ENCODE measurements around the gene AOPEP. TPM values are rescaled to one million over a fixed set of nuclear protein-coding genes. Genes with fewer than 3 reads are reported as not detected.

The AOPEP gene
- total and polyA plus RNA-seq, 9 of the 15 experiments (the other 6 are each of a cell fraction or from before 2014, with no cell fraction given), result 4.5 to 19.3 (median 13.5) TPM

- no peak for TF ChIP-seq MGA (IDR thresholded peaks at IDR 0.05)
- no peak for TF ChIP-seq DEAF1 (CRISPR knock-in tag; IDR thresholded peaks at IDR 0.05)
- no peak for TF ChIP-seq FOXJ3 (CRISPR knock-in tag; IDR thresholded peaks at IDR 0.05)
These were observed 191.7 kb downstream of the AOPEP start (continued) for GRCh38 chr9:94918038-94918753.

Data from K562 (cell line).